ENCODE data around the gene DPYD.

The DPYD gene

DNA sequence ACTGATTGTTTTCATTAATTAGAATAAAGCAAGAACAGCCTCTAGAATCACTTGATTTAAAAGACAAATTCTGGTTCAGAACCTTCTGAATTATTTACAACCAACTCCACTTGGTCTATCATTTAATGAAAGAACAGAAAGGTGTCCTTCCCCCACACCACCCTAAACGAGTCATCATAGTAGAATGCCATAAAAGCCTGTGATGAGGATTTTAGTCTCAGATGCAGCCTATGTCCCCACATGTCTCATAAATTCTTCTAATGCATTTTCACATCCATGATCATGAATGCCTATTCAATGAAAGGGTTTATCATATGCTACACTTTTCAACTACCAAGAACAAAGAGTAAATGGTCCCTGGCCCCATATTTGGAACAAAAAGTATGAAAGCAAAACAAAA, 508.1 kb downstream of the DPYD start:
- TF ChIP-seq, protein P1, sequence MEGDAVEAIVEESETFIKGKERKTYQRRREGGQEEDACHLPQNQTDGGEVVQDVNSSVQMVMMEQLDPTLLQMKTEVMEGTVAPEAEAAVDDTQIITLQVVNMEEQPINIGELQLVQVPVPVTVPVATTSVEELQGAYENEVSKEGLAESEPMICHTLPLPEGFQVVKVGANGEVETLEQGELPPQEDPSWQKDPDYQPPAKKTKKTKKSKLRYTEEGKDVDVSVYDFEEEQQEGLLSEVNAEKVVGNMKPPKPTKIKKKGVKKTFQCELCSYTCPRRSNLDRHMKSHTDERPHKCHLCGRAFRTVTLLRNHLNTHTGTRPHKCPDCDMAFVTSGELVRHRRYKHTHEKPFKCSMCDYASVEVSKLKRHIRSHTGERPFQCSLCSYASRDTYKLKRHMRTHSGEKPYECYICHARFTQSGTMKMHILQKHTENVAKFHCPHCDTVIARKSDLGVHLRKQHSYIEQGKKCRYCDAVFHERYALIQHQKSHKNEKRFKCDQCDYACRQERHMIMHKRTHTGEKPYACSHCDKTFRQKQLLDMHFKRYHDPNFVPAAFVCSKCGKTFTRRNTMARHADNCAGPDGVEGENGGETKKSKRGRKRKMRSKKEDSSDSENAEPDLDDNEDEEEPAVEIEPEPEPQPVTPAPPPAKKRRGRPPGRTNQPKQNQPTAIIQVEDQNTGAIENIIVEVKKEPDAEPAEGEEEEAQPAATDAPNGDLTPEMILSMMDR (IDR thresholded peaks at IDR 0.05; ENCODE audit: extremely low read depth, missing control alignments), result no peak
- DNase-seq (ENCODE audit: low spot score), result no peak

DNA sequence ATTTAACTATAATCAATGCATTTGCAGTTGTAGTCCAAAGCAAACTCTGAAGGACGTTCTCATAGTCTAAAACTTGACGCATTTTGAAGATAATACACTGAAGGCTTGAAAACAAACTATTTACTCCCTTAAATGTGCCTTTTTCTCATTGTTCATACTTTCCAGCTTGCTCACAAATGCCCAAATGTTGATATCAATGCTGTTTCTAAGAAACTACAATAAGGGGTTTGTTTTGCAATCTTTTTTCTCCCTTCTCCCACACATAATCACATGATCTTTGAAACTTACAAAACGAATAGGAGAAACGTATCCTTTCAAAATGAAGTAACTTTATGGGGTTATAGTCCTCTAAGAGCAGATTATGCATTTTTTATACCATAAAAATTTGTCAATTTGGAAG, 508.7 kb downstream of the DPYD start:
- DNase-seq (ENCODE audit: low spot score), result no peak
- TF ChIP-seq, protein P1 (IDR thresholded peaks at IDR 0.05; ENCODE audit: extremely low read depth, missing control alignments), result no peak

DNA sequence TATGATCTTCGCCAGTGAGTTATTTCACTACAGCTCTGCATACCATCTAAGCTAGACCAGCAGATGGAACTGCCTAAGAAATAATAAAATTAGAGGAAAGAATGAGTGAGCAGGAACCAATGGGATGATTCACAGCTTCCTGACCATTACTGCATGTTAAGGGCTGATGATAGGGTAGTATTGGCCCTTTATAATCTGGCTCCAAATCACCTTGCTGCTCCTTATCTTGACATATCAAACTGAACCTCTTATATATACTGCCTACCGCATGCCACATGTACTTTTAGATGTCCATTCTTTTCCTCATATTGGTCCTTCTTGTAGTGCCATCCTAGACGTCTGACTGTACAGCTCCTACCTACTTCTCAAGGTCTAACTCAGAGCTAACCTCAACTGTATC, 524.4 kb downstream of the DPYD start:
- DNase-seq (ENCODE audit: low spot score), result no peak
- TF ChIP-seq, protein P1 (IDR thresholded peaks at IDR 0.05; ENCODE audit: extremely low read depth, missing control alignments), result no peak

DNA sequence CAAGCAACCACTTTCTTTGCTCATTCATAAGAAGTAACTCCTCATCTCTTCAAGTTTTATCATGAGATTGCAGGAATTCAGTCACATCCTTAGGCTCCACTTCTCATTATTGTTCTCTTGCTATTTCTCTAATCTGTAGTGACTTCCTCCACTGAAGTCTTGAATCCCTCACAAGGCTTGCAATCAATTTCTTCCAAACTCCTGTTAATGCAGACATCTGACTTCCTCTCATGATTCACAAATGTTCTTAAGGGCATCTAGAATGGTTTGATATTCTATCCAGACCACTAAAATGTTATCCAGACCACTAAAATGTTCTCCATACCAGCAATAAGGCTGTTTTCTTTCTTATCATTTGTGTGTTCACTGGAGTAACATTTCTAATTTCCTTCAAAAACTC, 528.1 kb downstream of the DPYD start:
- TF ChIP-seq, protein P1 (IDR thresholded peaks at IDR 0.05; ENCODE audit: extremely low read depth, missing control alignments), result no peak
- no peak for DNase-seq (ENCODE audit: low spot score)

DNA sequence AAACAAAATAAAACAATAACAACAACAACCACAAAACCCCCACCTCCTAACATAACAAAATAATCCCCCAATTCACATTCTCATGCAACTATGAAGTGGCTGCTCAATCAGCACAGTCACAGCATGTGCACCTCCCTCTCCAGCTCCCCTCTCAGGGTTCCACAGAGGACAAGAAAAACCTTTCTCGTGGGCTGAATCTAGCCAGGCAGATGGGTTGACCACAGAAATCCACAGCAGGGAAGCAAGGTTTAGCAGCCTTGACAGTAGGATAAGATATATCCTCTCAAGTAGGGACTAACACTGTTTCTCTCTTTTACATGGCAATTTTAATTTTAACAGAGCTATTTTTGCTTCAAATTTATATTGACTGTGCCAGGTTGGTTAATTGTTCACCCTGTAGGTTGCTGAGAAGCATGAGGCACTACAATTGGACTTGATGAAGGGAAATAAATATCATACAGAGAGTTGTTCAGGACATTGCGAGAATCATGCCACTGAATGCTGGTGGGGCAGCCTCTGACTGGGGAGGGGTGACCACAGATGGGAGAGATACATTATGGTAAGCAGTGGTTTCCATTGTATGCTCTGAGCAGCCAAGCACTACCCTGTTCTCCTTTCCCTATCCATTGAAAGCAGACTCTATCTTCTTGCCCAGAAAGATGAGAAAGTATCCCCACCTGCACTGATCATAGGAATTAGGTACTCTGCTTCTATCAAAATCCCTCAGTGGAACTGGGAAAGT, 535.1 kb downstream of the DPYD start:
- TF ChIP-seq, protein P1 (IDR thresholded peaks at IDR 0.05; ENCODE audit: extremely low read depth, missing control alignments), result no peak
- no peak for DNase-seq (ENCODE audit: low spot score)

DNA sequence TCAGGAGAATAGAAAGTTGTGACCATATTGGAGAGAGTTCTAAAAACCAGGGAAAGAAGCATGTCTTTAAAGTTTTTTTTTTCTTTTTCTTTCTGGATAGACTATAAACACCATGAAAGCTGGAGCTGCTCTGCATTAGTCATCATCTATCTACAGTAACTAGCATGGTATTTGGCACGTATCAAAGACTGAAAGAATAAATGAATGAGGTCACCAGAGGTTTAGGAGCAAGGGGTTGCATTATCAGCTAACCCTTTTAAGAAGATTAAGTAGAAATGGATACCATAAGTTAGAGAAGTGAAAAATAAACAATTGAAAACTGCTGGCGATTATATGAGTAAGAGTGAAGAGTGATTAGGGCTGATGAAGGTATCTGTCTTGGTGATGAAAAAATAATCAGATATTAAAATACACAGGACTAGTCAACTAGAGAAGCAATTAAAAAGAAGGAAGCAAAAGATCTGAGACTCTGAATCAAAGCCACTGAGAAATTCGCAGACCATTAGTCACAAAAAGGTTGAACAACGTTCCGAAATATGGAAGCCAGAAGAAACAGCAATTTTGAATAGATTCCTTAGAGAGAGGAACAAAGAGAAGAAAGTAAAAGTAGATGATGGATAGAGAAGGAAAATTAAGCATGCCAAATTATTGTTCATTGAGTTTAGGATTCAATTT, 536.4 kb downstream of the DPYD start:
- TF ChIP-seq, protein P1 (IDR thresholded peaks at IDR 0.05; ENCODE audit: extremely low read depth, missing control alignments), result no peak
- no peak for DNase-seq (ENCODE audit: low spot score)

DNA sequence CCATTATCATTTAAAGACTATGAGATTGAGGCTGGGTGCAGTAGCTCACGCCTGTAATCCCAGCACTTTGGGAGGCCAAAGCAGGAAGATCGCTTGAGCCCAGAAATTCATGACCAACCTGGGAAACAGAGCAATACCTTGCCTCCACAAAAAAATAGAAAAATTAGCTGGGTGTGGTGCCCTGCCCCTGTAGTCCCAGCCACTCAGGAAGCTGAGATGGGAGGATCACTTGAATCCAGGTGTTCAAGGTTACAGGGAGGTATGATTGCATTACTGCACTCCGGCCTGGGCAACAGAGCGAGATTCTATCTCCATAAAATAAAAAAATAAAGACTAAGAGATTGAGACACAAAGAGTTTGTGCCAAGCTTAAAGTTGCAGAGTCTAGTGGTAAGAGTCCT, 537.0 kb downstream of the DPYD start:
- no peak for DNase-seq (ENCODE audit: low spot score)
- TF ChIP-seq, protein P1 (IDR thresholded peaks at IDR 0.05; ENCODE audit: extremely low read depth, missing control alignments), result no peak

Data from GM20000 (cell line).